Fibroblast of mammary gland (primary cell): ENCODE measurements around the gene CENPU.

Experiments used
- DNase-seq: peaks from one replicate; pipeline ENCODE4 v3.0.0-alpha.2; 2010; ENCODE audit warnings: low read depth
- H3K4me3 ChIP-seq: 2 replicates; pipeline ENCODE4 v1.5.1; 2011; ENCODE audit warnings: low read depth, mild to moderate bottlenecking, low read length, moderate library complexity; ENCODE audit not compliant: control insufficient read depth
- TF ChIP-seq, protein P1 (sequence below): conservative IDR thresholded peaks from 2 replicates; pipeline ENCODE4 v1.5.1; 2011; ENCODE audit warnings: low read depth, low read length, inconsistent platforms; ENCODE audit not compliant: control insufficient read depth, insufficient read depth

CENPU gene

GRCh38 chr4:184751585-184751956 lies 17.7 kb upstream of the CENPU start:
- DNase-seq: no peak
- TF ChIP-seq, protein P1, sequence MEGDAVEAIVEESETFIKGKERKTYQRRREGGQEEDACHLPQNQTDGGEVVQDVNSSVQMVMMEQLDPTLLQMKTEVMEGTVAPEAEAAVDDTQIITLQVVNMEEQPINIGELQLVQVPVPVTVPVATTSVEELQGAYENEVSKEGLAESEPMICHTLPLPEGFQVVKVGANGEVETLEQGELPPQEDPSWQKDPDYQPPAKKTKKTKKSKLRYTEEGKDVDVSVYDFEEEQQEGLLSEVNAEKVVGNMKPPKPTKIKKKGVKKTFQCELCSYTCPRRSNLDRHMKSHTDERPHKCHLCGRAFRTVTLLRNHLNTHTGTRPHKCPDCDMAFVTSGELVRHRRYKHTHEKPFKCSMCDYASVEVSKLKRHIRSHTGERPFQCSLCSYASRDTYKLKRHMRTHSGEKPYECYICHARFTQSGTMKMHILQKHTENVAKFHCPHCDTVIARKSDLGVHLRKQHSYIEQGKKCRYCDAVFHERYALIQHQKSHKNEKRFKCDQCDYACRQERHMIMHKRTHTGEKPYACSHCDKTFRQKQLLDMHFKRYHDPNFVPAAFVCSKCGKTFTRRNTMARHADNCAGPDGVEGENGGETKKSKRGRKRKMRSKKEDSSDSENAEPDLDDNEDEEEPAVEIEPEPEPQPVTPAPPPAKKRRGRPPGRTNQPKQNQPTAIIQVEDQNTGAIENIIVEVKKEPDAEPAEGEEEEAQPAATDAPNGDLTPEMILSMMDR: no peak
- no peak overlapping the region for H3K4me3 ChIP-seq

GRCh38 chr4:184750926-184751584 lies 17.2 kb upstream of the CENPU start:
- H3K4me3 ChIP-seq: no peak overlapping the region
- TF ChIP-seq, protein P1: no peak
- no peak for DNase-seq

GRCh38 chr4:184748251-184748652 lies 14.4 kb upstream of the CENPU start:
- no peak overlapping the region for H3K4me3 ChIP-seq
- no peak for DNase-seq
- TF ChIP-seq, protein P1: no peak

- DNase-seq: no peak
- no peak overlapping the region for H3K4me3 ChIP-seq
- TF ChIP-seq, protein P1: no peak
Measured at GRCh38 chr4:184747034-184747830, 13.3 kb upstream of the CENPU start.

DNA sequence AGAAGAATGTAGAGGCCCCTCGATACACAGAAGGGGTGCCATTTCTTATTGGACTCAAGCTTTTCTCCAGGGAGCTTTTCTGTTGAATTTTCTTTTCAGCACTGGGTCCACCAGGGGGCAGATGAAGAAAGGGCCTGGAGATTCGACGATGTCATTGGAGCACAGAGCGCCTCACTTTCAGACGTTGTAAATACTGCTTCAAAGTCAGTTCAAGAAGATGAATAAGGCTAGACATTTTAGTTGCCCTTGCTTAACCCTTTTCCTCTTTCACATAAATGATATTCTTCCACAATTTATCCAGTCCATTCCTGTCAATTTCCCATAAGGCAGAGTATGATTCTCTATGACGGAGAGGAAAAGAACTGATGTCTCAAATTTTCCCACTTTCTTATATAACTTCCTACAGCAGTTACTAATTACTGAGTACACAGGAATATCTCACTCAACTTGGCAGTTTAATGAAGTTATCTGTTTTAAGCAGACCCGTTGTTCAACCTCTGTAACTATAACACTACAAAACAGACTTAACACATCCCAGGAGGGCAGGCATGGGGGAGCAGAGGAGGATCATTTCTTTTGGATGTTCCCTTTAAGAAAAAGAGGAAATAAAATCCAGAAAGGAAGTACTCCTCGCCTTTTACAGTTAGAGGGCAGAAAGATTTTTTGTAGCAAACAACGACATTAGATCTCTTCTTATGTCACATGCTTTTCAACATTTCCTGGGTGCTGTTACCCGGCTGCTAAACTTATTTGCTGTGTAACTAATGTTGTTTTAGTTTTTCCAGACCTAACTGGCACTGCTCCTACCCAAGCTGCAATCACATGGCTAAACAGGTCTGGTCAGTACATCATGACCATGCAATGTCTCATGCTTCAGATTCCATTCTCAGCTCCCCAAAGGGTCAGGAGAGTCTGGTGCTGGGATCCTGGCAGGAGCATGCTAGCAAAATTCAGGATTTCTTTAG lies 12.2 kb upstream of the CENPU start:
- TF ChIP-seq, protein P1: peak; percentile 88
- peak; percentile 91 for DNase-seq
- no peak overlapping the region for H3K4me3 ChIP-seq

DNA sequence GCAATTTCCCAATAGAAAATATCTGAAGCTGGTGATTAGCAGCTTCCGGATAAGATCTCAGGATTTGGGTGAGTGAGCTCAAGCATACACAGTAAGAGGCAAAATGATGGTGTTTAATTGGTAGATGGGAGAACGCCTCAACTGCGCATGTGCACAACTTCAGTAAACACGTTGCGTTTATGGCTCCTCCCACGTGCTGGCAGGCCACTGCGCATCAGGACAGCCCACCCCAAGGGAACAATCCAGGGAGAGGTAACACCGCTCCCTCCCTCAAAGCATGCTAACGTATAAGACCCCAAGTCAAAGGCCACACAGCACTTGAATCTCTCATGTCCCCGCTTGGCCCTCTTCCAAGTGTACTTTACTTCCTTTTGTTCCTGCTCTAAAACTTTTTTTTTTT lies 10.3 kb upstream of the CENPU start:
- no peak overlapping the region for H3K4me3 ChIP-seq

More for the DNA sequence above, 10.3 kb upstream of the CENPU start:
- DNase-seq: no peak
- TF ChIP-seq, protein P1: no peak
